HEK293T (cell line): Measurements from ENCODE around the gene NCOA6.

Experiments used
- CTCF ChIA-PET: fragments of 350-600 bp; formaldehyde crosslinking; extraction: SDS; loops from one replicate; lab custom pipeline; 2021; ENCODE audit warnings: antibody characterized with exemption, inconsistent platforms; lab: Yijun Ruan, JAX
- POLR2A ChIA-PET: fragments of 350-600 bp; formaldehyde crosslinking; extraction: SDS; loops from one replicate; lab custom pipeline; 2020; ENCODE audit warnings: antibody characterized with exemption, inconsistent platforms; lab: Yijun Ruan, JAX
- DNase-seq: peaks from one replicate; pipeline ENCODE4 v3.0.0; 2012; ENCODE audit warnings: mixed read lengths; ENCODE audit errors: extremely low spot score
- ARNT ChIP-seq: fragments of 450-650 bp; IDR thresholded peaks from 2 replicates; pipeline ENCODE4 v1.6.1; 2017; ENCODE audit warnings: mild to moderate bottlenecking
- BHLHE40 ChIP-seq: fragments of 450-650 bp; IDR thresholded peaks from 2 replicates; pipeline ENCODE4 v1.6.1; 2016; ENCODE audit warnings: mild to moderate bottlenecking, moderate library complexity, borderline replicate concordance
- CTBP1 ChIP-seq: fragments of 450-650 bp; IDR thresholded peaks from 2 replicates; pipeline ENCODE4 v1.6.1; 2016; ENCODE audit warnings: borderline replicate concordance
- ELF4 ChIP-seq: fragments of 450-650 bp; IDR thresholded peaks from 2 replicates; pipeline ENCODE4 v1.6.1; 2017; ENCODE audit warnings: antibody characterized with exemption
- FOXA1 ChIP-seq: fragments of 450-650 bp; IDR thresholded peaks from 2 replicates; pipeline ENCODE4 v1.6.1; 2016; ENCODE audit warnings: mild to moderate bottlenecking
- FOXK2 ChIP-seq: fragments of 450-650 bp; IDR thresholded peaks from 2 replicates; pipeline ENCODE4 v1.6.1; 2016; ENCODE audit warnings: mild to moderate bottlenecking
- FOXM1 ChIP-seq: fragments of 450-650 bp; IDR thresholded peaks from 2 replicates; pipeline ENCODE4 v1.6.1; 2017; ENCODE audit warnings: mild to moderate bottlenecking, borderline replicate concordance
- HDGF ChIP-seq: fragments of 450-650 bp; IDR thresholded peaks from 2 replicates; pipeline ENCODE4 v1.6.1; 2017; ENCODE audit warnings: antibody characterized with exemption, borderline replicate concordance
- L3MBTL2 ChIP-seq: fragments of 450-650 bp; conservative IDR thresholded peaks from 2 replicates; pipeline ENCODE4 v1.6.1; 2016; ENCODE audit warnings: mild to moderate bottlenecking
- LEF1 ChIP-seq: fragments of 450-650 bp; IDR thresholded peaks from 2 replicates; pipeline ENCODE4 v1.6.1; 2017; ENCODE audit warnings: mild to moderate bottlenecking, borderline replicate concordance
- NFRKB ChIP-seq: fragments of 450-650 bp; IDR thresholded peaks from 2 replicates; pipeline ENCODE4 v1.6.1; 2016; ENCODE audit warnings: mild to moderate bottlenecking, moderate library complexity
- PKNOX1 ChIP-seq: fragments of 450-650 bp; IDR thresholded peaks from 2 replicates; pipeline ENCODE4 v1.6.1; 2016
- SP1 ChIP-seq: fragments of 450-650 bp; IDR thresholded peaks from 2 replicates; pipeline ENCODE4 v1.6.1; 2017
- SUZ12 ChIP-seq: fragments of 450-650 bp; IDR thresholded peaks from 2 replicates; pipeline ENCODE4 v1.6.1; 2016; ENCODE audit warnings: mild to moderate bottlenecking
- TARDBP ChIP-seq: fragments of 450-650 bp; IDR thresholded peaks from 2 replicates; pipeline ENCODE4 v1.6.1; 2016
- ZNF384 ChIP-seq: fragments of 450-650 bp; IDR thresholded peaks from 2 replicates; pipeline ENCODE4 v1.6.1; 2016

Gene NCOA6

GRCh38 chr20:34771680-34772081 is 53.8 kb downstream of the NCOA6 start:
- ChIA-PET POLR2A (no interaction called here), CTCF (no interaction called here)
- DNase-seq: no peak
- TF ChIP-seq L3MBTL2 (no peak), SP1 (no peak), CTBP1 (no peak), BHLHE40 (no peak), SUZ12 (no peak), ZNF384 (no peak), NFRKB (no peak), FOXA1 (no peak), LEF1 (no peak), FOXK2 (no peak), TARDBP (no peak), PKNOX1 (no peak), HDGF (no peak), ELF4 (no peak), FOXM1 (no peak), ARNT (no peak)

- TF ChIP-seq CTBP1: no peak
- no peak for DNase-seq
- POLR2A ChIA-PET: no interaction called here
- CTCF ChIA-PET: no interaction called here
Observed at GRCh38 chr20:34768096-34768495, 57.4 kb downstream of the NCOA6 start.

GRCh38 chr20:34762031-34762555 is 63.4 kb downstream of the NCOA6 start:
- DNase-seq: no peak
- no peak for TF ChIP-seq FOXA1
- TF ChIP-seq ELF4: no peak
- no peak for TF ChIP-seq FOXM1
- no peak for TF ChIP-seq L3MBTL2
- no peak for TF ChIP-seq NFRKB
- TF ChIP-seq SUZ12: no peak
- TF ChIP-seq BHLHE40: no peak
- TF ChIP-seq FOXK2: no peak
- TF ChIP-seq CTBP1: no peak
- TF ChIP-seq PKNOX1: no peak
- no peak for TF ChIP-seq ARNT
- no peak for TF ChIP-seq ZNF384
- no peak for TF ChIP-seq LEF1
- no peak for TF ChIP-seq HDGF
- TF ChIP-seq SP1: no peak
- no peak for TF ChIP-seq TARDBP
- ChIA-PET POLR2A (no interaction called here), CTCF (interaction anchor here (2.0 kb wide), 1 partner anchor 8 kb away, joined by 16 read pairs; no protein-coding TSS in a partner anchor)

GRCh38 chr20:34755367-34755766 is 70.1 kb downstream of the NCOA6 start:
- TF ChIP-seq L3MBTL2: no peak
- no peak for DNase-seq
- CTCF ChIA-PET: no interaction called here
- POLR2A ChIA-PET: no interaction called here

GRCh38 chr20:34754611-34755010 is 70.8 kb downstream of the NCOA6 start:
- ChIA-PET CTCF (interaction anchor here (2.8 kb wide), 1 partner anchor 15 kb away, joined by 8 read pairs; no protein-coding TSS in a partner anchor), POLR2A (no interaction called here)
- no peak for TF ChIP-seq FOXA1
- no peak for TF ChIP-seq ZNF384
- no peak for DNase-seq

- POLR2A ChIA-PET: no interaction called here
Observed at GRCh38 chr20:34753706-34754461, 71.6 kb downstream of the NCOA6 start.

More at GRCh38 chr20:34753706-34754461, 71.6 kb downstream of the NCOA6 start:
- DNase-seq: no peak
- CTCF ChIA-PET: interaction anchor here (2.8 kb wide), 1 partner anchor 16 kb away, joined by 8 read pairs; no protein-coding TSS in a partner anchor
- no peak for TF ChIP-seq FOXM1
- TF ChIP-seq SP1: no peak
- no peak for TF ChIP-seq ZNF384
- no peak for TF ChIP-seq LEF1
- no peak for TF ChIP-seq PKNOX1
- TF ChIP-seq ELF4: no peak
- TF ChIP-seq L3MBTL2: no peak
- no peak for TF ChIP-seq FOXK2
- no peak for TF ChIP-seq TARDBP
- TF ChIP-seq NFRKB: no peak
- no peak for TF ChIP-seq SUZ12
- TF ChIP-seq CTBP1: no peak
- no peak for TF ChIP-seq HDGF
- TF ChIP-seq BHLHE40: no peak
- TF ChIP-seq ARNT: no peak
- TF ChIP-seq FOXA1: no peak
